Endothelial cell of umbilical vein (primary cell): ENCODE data around the gene FRK. TPM values are rescaled to one million over a fixed set of nuclear protein-coding genes. Genes with fewer than 3 reads are reported as not detected.

Experiments
- BruUV-seq: library from RNA; stranded (reverse); fragments of 400-500 nt; replicated peaks from 2 replicates; lab custom pipeline; 2021; lab: Mats Ljungman, UMichigan
- CTCF ChIA-PET: fragments of 300-600, 350-600 bp; sonication (Branson Sonifier 250); formaldehyde crosslinking; loops from one replicate; lab custom pipeline; 2021; ENCODE audit warnings: antibody characterized with exemption, inconsistent platforms; lab: Charles Lee
- POLR2A ChIA-PET: fragments of 300-600, 350-600 bp; sonication (Branson Sonifier 250); formaldehyde crosslinking; loops from one replicate; lab custom pipeline; 2021; ENCODE audit warnings: antibody characterized with exemption, inconsistent platforms; lab: Charles Lee
- DNase-seq: peaks from one replicate; pipeline ENCODE4 v3.0.0-alpha.2; 2011; ENCODE audit warnings: low read depth, low spot score
- FAIRE-seq: peaks from 2 replicates; lab custom pipeline; 2011; peaks lifted over from hg19 to GRCh38; lab: Jason Lieb, UNC
- H2AFZ ChIP-seq: 2 replicates; pipeline ENCODE4 v1.6.0; 2012; ENCODE audit warnings: low read depth, low read length, control low read depth, inconsistent platforms
- H3K27ac ChIP-seq: 2 replicates; pipeline ENCODE4 v1.5.1; 2011; ENCODE audit warnings: low read depth, mild to moderate bottlenecking, control low read depth, low read length, moderate library complexity; ENCODE audit not compliant: insufficient read depth
- H3K27me3 ChIP-seq, 2 experiments: 2 replicates each; pipeline versions ENCODE4 v1.6.0 to v1.6.1; 2011; ENCODE audit warnings: low read length in 2 of 2, mixed read lengths in 1 of 2; ENCODE audit not compliant: control insufficient read depth in 2 of 2, insufficient read depth in 2 of 2
- H3K36me3 ChIP-seq, 2 experiments: 2 replicates in 1 of 2; 3 replicates in 1 of 2; pipeline ENCODE4 v1.5.1; 2011; ENCODE audit warnings: low read length in 2 of 2, mild to moderate bottlenecking in 1 of 2, moderate library complexity in 1 of 2; ENCODE audit not compliant: control insufficient read depth in 2 of 2, insufficient read depth in 2 of 2; ENCODE audit errors: extremely low read depth in 1 of 2
- H3K4me1 ChIP-seq: 3 replicates; pipeline ENCODE4 v1.5.1; 2011; ENCODE audit warnings: mild to moderate bottlenecking, low read length; ENCODE audit not compliant: control insufficient read depth, insufficient read depth; ENCODE audit errors: extremely low read depth
- H3K4me2 ChIP-seq: 2 replicates; pipeline ENCODE4 v1.6.1; 2011; ENCODE audit warnings: low read length, control low read depth, mixed read lengths; ENCODE audit not compliant: insufficient read depth
- H3K4me3 ChIP-seq, 3 experiments: fragments of 200-600 bp in 1 of 3; sonication (generic), shearing (Covaris generic) in 1 of 3; replicated peaks in 1 of 3; 2 replicates each; pipeline ENCODE4 v1.5.1; 2011 to 2016; ENCODE audit warnings: control low read depth in 3 of 3, low read length in 3 of 3, mild to moderate bottlenecking in 2 of 3, inconsistent platforms in 1 of 3, low read depth in 1 of 3, moderate library complexity in 1 of 3; ENCODE audit not compliant: insufficient read depth in 1 of 3
- H3K79me2 ChIP-seq: 2 replicates; pipeline ENCODE4 v1.6.0; 2012; ENCODE audit warnings: low read length, inconsistent platforms; ENCODE audit not compliant: control insufficient read depth, insufficient read depth
- H3K9ac ChIP-seq: replicated peaks from 2 replicates; pipeline ENCODE3; 2011; ENCODE audit warnings: low read length, control low read depth; ENCODE audit not compliant: insufficient read depth; ENCODE audit errors: extremely low read depth
- H3K9me1 ChIP-seq: replicated peaks from 3 replicates; pipeline ENCODE4 v1.6.0; 2011; ENCODE audit warnings: mild to moderate bottlenecking, low read length; ENCODE audit not compliant: control insufficient read depth, insufficient read depth; ENCODE audit errors: extremely low read depth
- H3K9me3 ChIP-seq: replicated peaks from 2 replicates; pipeline ENCODE4 v1.5.1; 2012; ENCODE audit warnings: low read length, inconsistent platforms; ENCODE audit not compliant: control insufficient read depth, insufficient read depth
- H4K20me1 ChIP-seq: replicated peaks from 2 replicates; pipeline ENCODE3; 2011; ENCODE audit warnings: mild to moderate bottlenecking, low read length; ENCODE audit not compliant: control insufficient read depth, insufficient read depth; ENCODE audit errors: extremely low read depth
- CTCF ChIP-seq, 2 donors: IDR thresholded peaks; 1 replicate in 1 of 2; 2 replicates in 1 of 2; pipeline ENCODE4 v1.5.1; 2011; ENCODE audit warnings: low read length in 2 of 2, mild to moderate bottlenecking in 2 of 2, moderate library complexity in 2 of 2, control low read depth in 1 of 2, inconsistent platforms in 1 of 2, low read depth in 1 of 2; ENCODE audit not compliant: insufficient read depth in 1 of 2; ENCODE audit errors: extremely low read depth in 1 of 2
- EZH2 ChIP-seq: IDR thresholded peaks from 2 replicates; pipeline ENCODE4 v1.6.1; 2012; ENCODE audit warnings: borderline replicate concordance, low read depth, mild to moderate bottlenecking, moderate library complexity, low read length, inconsistent platforms; ENCODE audit not compliant: severe bottlenecking
- FOS ChIP-seq: IDR thresholded peaks from 2 replicates; pipeline ENCODE4 v1.6.1; 2011; ENCODE audit warnings: mild to moderate bottlenecking, low read length, moderate library complexity, borderline replicate concordance; ENCODE audit not compliant: insufficient read depth
- GATA2 ChIP-seq: IDR thresholded peaks from 2 replicates; pipeline ENCODE4 v1.7.0; 2011; ENCODE audit warnings: low read depth, mild to moderate bottlenecking, moderate library complexity, mixed read lengths, low read length; ENCODE audit not compliant: insufficient read length, insufficient read depth
- JUN ChIP-seq: IDR thresholded peaks from 2 replicates; pipeline ENCODE4 v1.6.1; 2011; ENCODE audit warnings: borderline replicate concordance, low read depth; ENCODE audit not compliant: insufficient read length, insufficient read depth
- MAX ChIP-seq: IDR thresholded peaks from 2 replicates; pipeline ENCODE4 v1.6.1; 2011; ENCODE audit not compliant: insufficient read depth, insufficient read length
- MYC ChIP-seq: IDR thresholded peaks from one replicate; pipeline ENCODE4 v1.6.1; 2011; ENCODE audit warnings: mild to moderate bottlenecking, low read depth, low read length
- POLR2A ChIP-seq: IDR thresholded peaks from 2 replicates; pipeline ENCODE4 v1.6.1; 2012; ENCODE audit warnings: low read depth, mild to moderate bottlenecking, control low read depth, low read length
- POLR2AphosphoS5 ChIP-seq: IDR thresholded peaks from 2 replicates; pipeline ENCODE4 v1.6.1; 2012; ENCODE audit warnings: low read depth, mild to moderate bottlenecking, control low read depth, low read length, moderate library complexity; ENCODE audit not compliant: insufficient read depth
- dilution Hi-C: fragments of 300-500 bp; cut with MboI; formaldehyde crosslinking; loops from one replicate; pipeline ENCODE4 v1.15.0; 2019; ENCODE audit warnings: low sequenced_read_pairs; ENCODE audit not compliant: extremely low pct_ligation_motif_present
- intact Hi-C: fragments of 100-400 bp; cut with micrococcal nuclease; formaldehyde crosslinking; loops from one replicate; pipeline ENCODE4 v1.10.0; 2022
- polyA plus RNA-seq, 4 experiments: library from polyadenylated mRNA; depleted of rRNA in 3 of 4; stranded (reverse) in 3 of 4; unstranded in 1 of 4; fragments of >200 nt; gene quantifications; 2 replicates each; pipeline versions ENCODE4 v1.2.1 to v1.2.3, GENCODE V29; 2011 to 2012; ENCODE audit warnings: missing spikeins in 1 of 4
- total RNA-seq: library from RNA; stranded (reverse); gene quantifications from 2 replicates; pipeline ENCODE4 v1.2.3, GENCODE V29; 2021

Gene FRK
- total and polyA plus RNA-seq, 2 donors (not counting 3 experiments of a cell fraction or from before 2014, with no cell fraction given), result 0.01 TPM; not detected in 1

GRCh38 chr6:115958958-115959357 lies 101.7 kb downstream of the FRK start:
- POLR2A ChIA-PET, result no interaction called here
- Histone ChIP-seq H3K27me3 (no peaks in the 10 kb centered on the region), H3K9me1 (no peaks in the 10 kb centered on the region), H3K27ac (no peak overlapping the region), H3K4me1 (no peaks in the 10 kb centered on the region), H3K79me2 (no peaks in the 10 kb centered on the region), H4K20me1 (no peaks in the 10 kb centered on the region), H2AFZ (no peak overlapping the region), H3K9me3 (no peaks in the 10 kb centered on the region), H3K4me2 (no peak overlapping the region), H3K4me3 (no peak overlapping the region), H3K9ac (no peak overlapping the region), H3K36me3 (no peaks in the 10 kb centered on the region)
- no TSS peak for BruUV-seq
- FAIRE-seq (no peak), DNase-seq (no peak)
- TF ChIP-seq GATA2, result no peak
- no peak for TF ChIP-seq MYC
- TF ChIP-seq POLR2A, result no peak
- no peak for TF ChIP-seq JUN
- TF ChIP-seq FOS, result no peak
- no peak for TF ChIP-seq MAX
- TF ChIP-seq POLR2AphosphoS5, result no peak
- no peak for TF ChIP-seq EZH2
- TF ChIP-seq CTCF (IDR thresholded peaks at IDR 0.05; ENCODE audit: extremely low read depth in 1 of 2, insufficient read depth in 1 of 2, low read depth in 1 of 2, low read length in 2 of 2), result no peak
- intact Hi-C loops (no loop called here), dilution Hi-C loops (no loop called here)
- CTCF ChIA-PET, result no interaction called here
